GM23248 (cell line): ENCODE measurements around the gene TSPAN9.

ENCODE experiments used
- EZH2 ChIP-seq: fragments of 200-600 bp; sonication (generic); IDR thresholded peaks from 2 replicates; pipeline ENCODE4 v1.6.1; 2018; ENCODE audit warnings: antibody characterized with exemption, mild to moderate bottlenecking; ENCODE audit not compliant: insufficient read depth, poor library complexity, severe bottlenecking
- EZH2phosphoT487 ChIP-seq: fragments of 200-600 bp; sonication (generic); IDR thresholded peaks from 2 replicates; pipeline ENCODE4 v1.6.1; 2018; ENCODE audit warnings: antibody characterized with exemption, moderate library complexity, mild to moderate bottlenecking, low read depth; ENCODE audit not compliant: insufficient read depth

GRCh38 chr12:3090240-3091037 lies 13.3 kb downstream of the TSPAN9 start:
- no peak for TF ChIP-seq EZH2phosphoT487
- TF ChIP-seq EZH2: no peak
